KMS-11 (cell line): ENCODE results near the gene TAS1R2.
"Not testable (repeated sequence)": the region's sequence is repeated elsewhere in the genome, so short reads cannot be mapped to it uniquely, and the experiment has no call there.

ENCODE experiments used
- H2AFZ ChIP-seq: fragments of 200-600 bp; sonication (generic); 2 replicates; pipeline ENCODE4 v1.6.1; 2016; ENCODE audit warnings: antibody characterized with exemption, mixed run types, low read depth
- H3K27ac ChIP-seq: fragments of 200-600 bp; sonication (generic); 2 replicates; pipeline ENCODE4 v1.6.1; 2016; ENCODE audit warnings: mild to moderate bottlenecking, mixed run types
- H3K27me3 ChIP-seq: fragments of 200-600 bp; sonication (generic); 2 replicates; pipeline ENCODE4 v1.6.1; 2017; ENCODE audit warnings: mild to moderate bottlenecking, low read depth, mixed run types, moderate library complexity; ENCODE audit not compliant: insufficient read depth
- H3K36me3 ChIP-seq: fragments of 200-600 bp; sonication (generic); 2 replicates; pipeline ENCODE4 v1.6.1; 2017; ENCODE audit warnings: mild to moderate bottlenecking, mixed run types; ENCODE audit not compliant: insufficient read depth
- H3K4me1 ChIP-seq: fragments of 200-600 bp; sonication (generic); 2 replicates; pipeline ENCODE4 v1.6.1; 2016; ENCODE audit warnings: mild to moderate bottlenecking, low read depth, mixed run types; ENCODE audit not compliant: poor library complexity, severe bottlenecking
- H3K4me2 ChIP-seq: fragments of 200-600 bp; sonication (generic); 2 replicates; pipeline ENCODE4 v1.7.0; 2016; ENCODE audit warnings: mild to moderate bottlenecking, mixed run types
- H3K4me3 ChIP-seq: fragments of 200-600 bp; sonication (generic); IDR thresholded peaks from 2 replicates; pipeline ENCODE4 v1.6.1; 2017; ENCODE audit warnings: low read depth, low read length, mixed read lengths; ENCODE audit not compliant: insufficient read depth
- H3K79me2 ChIP-seq: fragments of 200-600 bp; sonication (generic); 2 replicates; pipeline ENCODE4 v1.6.1; 2016; ENCODE audit warnings: low read depth, mixed run types; ENCODE audit not compliant: insufficient read depth
- H3K9ac ChIP-seq: fragments of 200-600 bp; sonication (generic); 2 replicates; pipeline ENCODE4 v1.6.1; 2016; ENCODE audit warnings: mild to moderate bottlenecking, mixed run types
- H4K20me1 ChIP-seq: fragments of 200-600 bp; sonication (generic); 2 replicates; pipeline ENCODE4 v1.6.1; 2016; ENCODE audit warnings: mild to moderate bottlenecking, mixed run types; ENCODE audit not compliant: insufficient read depth
- TF ChIP-seq, protein P1 (sequence below): fragments of 200-600 bp; sonication (generic); conservative IDR thresholded peaks from 2 replicates; pipeline ENCODE4 v1.6.1; 2017; ENCODE audit warnings: low read depth, mild to moderate bottlenecking, antibody characterized with exemption, low read length, moderate library complexity, mixed read lengths

The TAS1R2 gene

DNA sequence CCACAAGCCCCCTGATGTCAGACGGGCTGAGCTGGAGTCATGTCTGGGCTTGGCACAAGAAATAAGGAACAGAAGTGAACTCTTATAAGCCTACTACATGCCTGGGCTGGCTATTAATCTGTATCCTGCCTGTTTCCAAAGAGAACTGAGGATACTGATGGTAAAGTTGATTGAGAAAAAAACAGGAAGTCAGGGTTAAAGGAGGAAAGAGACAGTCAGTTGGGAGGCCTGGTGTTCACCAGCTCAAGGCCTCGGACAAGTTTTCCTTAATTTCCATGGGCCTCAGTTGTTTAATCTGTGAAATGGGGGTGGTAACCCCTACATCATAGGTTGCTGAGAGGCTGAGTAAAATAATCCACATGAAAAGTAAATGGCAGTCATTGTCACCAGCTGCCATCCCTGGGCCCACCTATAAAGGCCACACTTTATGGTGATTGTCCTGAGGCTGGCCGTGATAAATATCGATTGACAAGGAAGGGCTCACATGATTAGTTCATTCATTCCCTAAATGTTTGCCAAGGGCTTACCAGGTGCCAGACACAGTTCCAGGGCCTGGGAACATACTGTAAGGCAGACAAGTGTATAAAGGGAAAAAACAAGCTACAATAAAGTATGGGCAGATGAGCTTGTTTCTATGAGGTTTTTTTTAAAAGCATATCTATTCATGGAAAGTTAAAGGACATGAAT, 40.0 kb upstream of the TAS1R2 start:
- TF ChIP-seq, protein P1, sequence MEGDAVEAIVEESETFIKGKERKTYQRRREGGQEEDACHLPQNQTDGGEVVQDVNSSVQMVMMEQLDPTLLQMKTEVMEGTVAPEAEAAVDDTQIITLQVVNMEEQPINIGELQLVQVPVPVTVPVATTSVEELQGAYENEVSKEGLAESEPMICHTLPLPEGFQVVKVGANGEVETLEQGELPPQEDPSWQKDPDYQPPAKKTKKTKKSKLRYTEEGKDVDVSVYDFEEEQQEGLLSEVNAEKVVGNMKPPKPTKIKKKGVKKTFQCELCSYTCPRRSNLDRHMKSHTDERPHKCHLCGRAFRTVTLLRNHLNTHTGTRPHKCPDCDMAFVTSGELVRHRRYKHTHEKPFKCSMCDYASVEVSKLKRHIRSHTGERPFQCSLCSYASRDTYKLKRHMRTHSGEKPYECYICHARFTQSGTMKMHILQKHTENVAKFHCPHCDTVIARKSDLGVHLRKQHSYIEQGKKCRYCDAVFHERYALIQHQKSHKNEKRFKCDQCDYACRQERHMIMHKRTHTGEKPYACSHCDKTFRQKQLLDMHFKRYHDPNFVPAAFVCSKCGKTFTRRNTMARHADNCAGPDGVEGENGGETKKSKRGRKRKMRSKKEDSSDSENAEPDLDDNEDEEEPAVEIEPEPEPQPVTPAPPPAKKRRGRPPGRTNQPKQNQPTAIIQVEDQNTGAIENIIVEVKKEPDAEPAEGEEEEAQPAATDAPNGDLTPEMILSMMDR, result no peak
- no peak overlapping the region for H3K9ac ChIP-seq
- H3K4me1 ChIP-seq, result no peaks in the 10 kb centered on the region
- no peaks in the 10 kb centered on the region for H3K79me2 ChIP-seq
- H3K36me3 ChIP-seq, result no peaks in the 10 kb centered on the region
- no peak overlapping the region for H3K4me3 ChIP-seq
- no peak overlapping the region for H3K27ac ChIP-seq
- no peak overlapping the region for H3K4me2 ChIP-seq
- no peaks in the 10 kb centered on the region for H4K20me1 ChIP-seq
- no peak overlapping the region for H2AFZ ChIP-seq
- H3K27me3 ChIP-seq, result peaks cover 47% of the 10 kb centered on the region

DNA sequence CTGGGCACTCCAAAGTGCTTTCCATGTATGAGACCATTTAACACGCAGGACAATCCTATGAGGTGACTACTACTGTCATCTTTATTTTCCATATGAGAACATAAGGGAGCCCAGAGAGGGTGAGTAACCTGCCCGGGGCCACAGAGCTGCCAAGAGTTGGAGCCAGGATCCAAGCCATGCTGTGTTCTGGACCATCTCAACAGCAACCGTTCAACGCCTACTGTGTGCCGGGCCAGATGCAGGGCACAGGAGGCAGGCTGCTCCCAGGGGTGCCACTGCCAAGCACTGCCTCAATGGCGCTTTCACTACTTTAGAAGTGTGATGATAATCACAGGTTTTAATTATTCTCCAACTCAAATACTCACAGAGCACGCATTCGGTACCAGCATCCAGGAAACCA, 39.1 kb upstream of the TAS1R2 start:
- H4K20me1 ChIP-seq, result no peaks in the 10 kb centered on the region
- no peaks in the 10 kb centered on the region for H3K79me2 ChIP-seq
- no peaks in the 10 kb centered on the region for H3K4me1 ChIP-seq
- H2AFZ ChIP-seq, result no peak overlapping the region
- no peak overlapping the region for H3K4me2 ChIP-seq
- TF ChIP-seq, protein P1, result no peak
- no peak overlapping the region for H3K4me3 ChIP-seq
- H3K27ac ChIP-seq, result no peak overlapping the region
- no peak overlapping the region for H3K9ac ChIP-seq
- peaks cover 40% of the 10 kb centered on the region for H3K27me3 ChIP-seq
- no peaks in the 10 kb centered on the region for H3K36me3 ChIP-seq

DNA sequence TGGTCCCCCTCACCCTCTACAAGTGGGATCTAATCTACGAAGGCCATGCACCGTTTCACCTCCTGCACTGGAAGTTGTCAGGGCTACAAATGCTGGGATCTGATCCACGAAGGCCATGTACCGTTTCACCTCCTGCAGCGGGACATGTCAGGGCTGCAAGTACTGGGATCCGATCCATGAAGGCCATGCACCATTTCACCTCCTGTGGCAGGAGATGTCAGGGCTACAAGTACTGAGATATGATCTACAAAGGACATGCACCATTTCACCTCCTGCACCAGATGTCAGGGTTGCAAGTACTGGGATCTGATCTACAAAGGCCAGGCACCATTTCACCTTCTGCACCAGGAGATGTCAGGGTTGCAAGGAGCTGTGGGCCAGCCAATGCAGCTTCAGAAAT, 35.9 kb upstream of the TAS1R2 start:
- TF ChIP-seq, protein P1, result no peak
- Histone ChIP-seq H3K4me2 (no peak overlapping the region), H3K79me2 (no peaks in the 10 kb centered on the region), H3K36me3 (no peaks in the 10 kb centered on the region), H3K27me3 (peaks cover 10% of the 10 kb centered on the region; the same call in 1 of the 2 replicates), H2AFZ (no peak overlapping the region), H3K27ac (no peak overlapping the region), H3K9ac (no peak overlapping the region), H3K4me1 (no peaks in the 10 kb centered on the region), H3K4me3 (no peak overlapping the region), H4K20me1 (no peaks in the 10 kb centered on the region)

DNA sequence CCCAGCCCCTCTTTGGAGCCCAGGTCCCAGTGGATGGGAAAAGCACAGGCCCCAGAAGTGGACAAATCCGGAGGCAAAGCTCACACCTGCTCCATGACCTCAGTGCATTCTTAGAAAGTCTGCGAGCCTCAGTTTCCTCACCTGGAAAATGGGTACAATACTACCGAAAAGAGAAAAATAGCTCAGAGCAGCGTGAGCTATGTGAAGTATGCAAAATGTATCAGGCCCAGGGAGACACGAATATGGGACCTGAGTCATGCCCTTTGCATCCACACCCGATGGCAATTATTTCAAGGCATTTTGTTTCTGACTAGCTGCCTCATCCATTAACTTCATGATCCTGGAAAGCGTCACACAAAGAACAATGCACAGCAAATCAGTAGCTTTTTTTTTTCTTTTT, 33.7 kb upstream of the TAS1R2 start:
- no peaks in the 10 kb centered on the region for H3K79me2 ChIP-seq
- H3K36me3 ChIP-seq, result no peaks in the 10 kb centered on the region
- H4K20me1 ChIP-seq, result no peaks in the 10 kb centered on the region
- TF ChIP-seq, protein P1, result no peak
- H3K27me3 ChIP-seq, result peaks cover 5% of the 10 kb centered on the region; the same call in 1 of the 2 replicates
- H3K4me1 ChIP-seq, result no peaks in the 10 kb centered on the region
- no peak overlapping the region for H3K9ac ChIP-seq
- H3K27ac ChIP-seq, result no peak overlapping the region
- no peak overlapping the region for H2AFZ ChIP-seq
- no peak overlapping the region for H3K4me3 ChIP-seq
- no peak overlapping the region for H3K4me2 ChIP-seq

DNA sequence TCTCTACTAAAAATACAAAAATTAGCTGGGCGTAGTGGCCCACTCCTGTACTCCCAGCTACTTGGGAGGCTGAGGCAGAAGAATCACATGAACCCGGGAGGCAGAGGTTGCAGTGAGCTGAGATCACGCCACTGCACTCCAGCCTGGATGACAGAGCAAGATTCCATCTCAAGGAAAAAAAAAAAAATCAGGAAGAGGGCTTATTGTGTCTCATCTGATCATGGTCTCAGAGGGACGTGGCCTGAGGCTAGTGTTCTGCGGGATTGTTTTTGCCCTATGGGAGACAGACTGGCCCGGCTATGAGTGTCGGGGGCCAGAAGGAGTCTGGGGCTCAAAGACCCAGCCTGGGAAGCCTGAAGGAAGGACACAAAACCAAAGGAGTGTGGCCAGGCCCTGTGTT, 32.4 kb upstream of the TAS1R2 start:
- not testable (repeated sequence) for H3K36me3 ChIP-seq, H2AFZ ChIP-seq, H3K4me1 ChIP-seq, H3K4me3 ChIP-seq, H3K4me2 ChIP-seq, H3K9ac ChIP-seq, H3K79me2 ChIP-seq, H3K27me3 ChIP-seq, H4K20me1 ChIP-seq, H3K27ac ChIP-seq
